Measurements from ENCODE around the gene SELP. TPM values are rescaled to one million over a fixed set of nuclear protein-coding genes. Genes with fewer than 3 reads are reported as not detected.

SELP gene
- total RNA-seq, 2 experiments from 2014 or later: 0.45 to 0.48 TPM

- H3K4me1 Mint-ChIP-seq: peaks cover 19% of the 10 kb centered on the region
- no peak for DNase-seq
- H3K27me3 Mint-ChIP-seq: no peaks in the 10 kb centered on the region
- H3K9me3 Mint-ChIP-seq: peaks cover 16% of the 10 kb centered on the region
- no peak overlapping the region for H3K27ac Mint-ChIP-seq
- CTCF ChIA-PET: no interaction called here
- POLR2A ChIA-PET: no interaction called here
- H3K4me3 Mint-ChIP-seq: no peak overlapping the region
- peaks cover 25% of the 10 kb centered on the region for H3K36me3 Mint-ChIP-seq (ENCODE audit: low read depth)
Measured at GRCh38 chr1:169563650-169564049, 66.3 kb downstream of the SELP start.

DNA sequence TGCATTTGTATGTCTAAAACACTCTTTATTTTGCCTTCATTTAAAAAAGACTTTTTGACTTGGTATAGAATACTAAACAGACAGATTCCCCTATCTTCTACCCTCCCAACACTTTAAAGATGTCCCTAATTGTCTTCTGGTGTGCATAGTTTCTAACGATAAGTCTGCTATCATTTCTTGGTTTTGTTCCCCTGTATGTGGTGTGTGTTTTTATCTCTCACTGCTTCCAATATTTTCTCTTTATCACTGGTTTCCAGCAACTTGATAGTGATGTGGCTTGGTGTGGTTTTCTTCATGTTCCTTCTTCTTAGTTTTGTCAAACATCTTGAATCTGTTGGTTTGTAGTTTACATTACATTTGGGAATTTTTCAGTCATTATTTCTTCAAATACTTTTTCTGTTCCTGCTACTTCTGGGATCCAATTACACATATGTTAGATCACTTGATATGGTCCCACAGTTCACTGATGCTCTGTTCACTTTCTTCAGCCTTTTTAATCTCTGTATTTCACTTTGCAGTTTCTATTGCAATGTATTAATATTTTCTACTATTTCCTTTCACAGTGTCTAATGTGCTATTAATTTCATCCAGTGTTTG is 66.8 kb downstream of the SELP start:
- Mint-ChIP-seq H3K27ac (no peak overlapping the region), H3K27me3 (no peaks in the 10 kb centered on the region), H3K4me1 (peaks cover 20% of the 10 kb centered on the region), H3K9me3 (peaks cover 16% of the 10 kb centered on the region), H3K4me3 (no peak overlapping the region), H3K36me3 (ENCODE audit: low read depth) (peaks cover 26% of the 10 kb centered on the region)
- CTCF ChIA-PET: no interaction called here
- DNase-seq: no peak
- POLR2A ChIA-PET: no interaction called here

DNA sequence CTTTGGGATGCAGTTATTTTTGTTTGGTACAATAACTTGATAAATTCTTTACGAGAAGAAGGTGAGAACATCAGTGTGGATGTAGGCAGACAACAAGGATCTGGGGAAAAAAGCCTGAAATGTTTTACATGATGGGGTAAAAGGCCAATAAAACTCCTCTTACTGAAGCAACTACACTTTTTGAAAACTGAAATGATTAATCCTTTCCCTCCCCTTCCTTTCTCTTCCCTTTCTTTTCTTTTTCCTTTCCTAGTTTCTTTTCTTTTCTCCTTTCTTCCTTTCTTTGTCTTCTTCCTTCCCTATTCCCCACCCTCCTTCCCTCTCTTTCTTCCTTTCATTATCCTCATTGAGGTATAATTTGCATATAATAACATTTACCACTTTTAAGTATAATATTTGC is 68.2 kb downstream of the SELP start:
- CTCF ChIA-PET: interaction anchor here (0.7 kb wide), 1 partner anchor 178 kb away, joined by 4 read pairs; no protein-coding TSS in a partner anchor
- POLR2A ChIA-PET: no interaction called here
- H3K36me3 Mint-ChIP-seq (ENCODE audit: low read depth): peaks cover 26% of the 10 kb centered on the region

GRCh38 chr1:169557131-169557530 is 72.8 kb downstream of the SELP start:
- POLR2A ChIA-PET: no interaction called here
- H3K4me1 Mint-ChIP-seq: peaks cover 2% of the 10 kb centered on the region
- CTCF ChIA-PET: interaction anchor here (1.0 to 1.5 kb wide), 2 partner anchors 11 to 151 kb away, joined by 3 to 5 read pairs; no protein-coding TSS in a partner anchor
- no peak overlapping the region for H3K4me3 Mint-ChIP-seq
- DNase-seq: no peak
- no peaks in the 10 kb centered on the region for H3K27me3 Mint-ChIP-seq
- no peak overlapping the region for H3K27ac Mint-ChIP-seq
- no peaks in the 10 kb centered on the region for H3K9me3 Mint-ChIP-seq
- peaks cover 25% of the 10 kb centered on the region for H3K36me3 Mint-ChIP-seq (ENCODE audit: low read depth)

More for the DNA sequence above, 68.2 kb downstream of the SELP start:
- DNase-seq: no peak
- peaks cover 16% of the 10 kb centered on the region for H3K9me3 Mint-ChIP-seq
- H3K27me3 Mint-ChIP-seq: no peaks in the 10 kb centered on the region
- H3K4me3 Mint-ChIP-seq: no peak overlapping the region
- peaks cover 20% of the 10 kb centered on the region for H3K4me1 Mint-ChIP-seq
- no peak overlapping the region for H3K27ac Mint-ChIP-seq

- ChIA-PET CTCF (interaction anchor here (0.6 to 1.4 kb wide), 3 partner anchors 9 to 162 kb away, joined by 4 to 5 read pairs (median 4); no protein-coding TSS in a partner anchor), POLR2A (no interaction called here)
- Mint-ChIP-seq H3K4me1 (peaks cover 11% of the 10 kb centered on the region), H3K36me3 (ENCODE audit: low read depth) (peaks cover 9% of the 10 kb centered on the region), H3K27ac (no peak overlapping the region), H3K9me3 (no peaks in the 10 kb centered on the region), H3K27me3 (no peaks in the 10 kb centered on the region), H3K4me3 (no peak overlapping the region)
- DNase-seq: peak; percentile 25
Measured at GRCh38 chr1:169550294-169550693, 79.6 kb downstream of the SELP start.

- Mint-ChIP-seq H3K4me3 (no peak overlapping the region), H3K9me3 (no peaks in the 10 kb centered on the region), H3K4me1 (peaks cover 11% of the 10 kb centered on the region), H3K36me3 (ENCODE audit: low read depth) (peaks cover 5% of the 10 kb centered on the region), H3K27ac (no peak overlapping the region), H3K27me3 (no peaks in the 10 kb centered on the region)
- ChIA-PET CTCF (interaction anchor here (0.7 kb wide), 1 partner anchor 43 kb away, joined by 3 read pairs; no protein-coding TSS in a partner anchor), POLR2A (no interaction called here)
- no peak for DNase-seq
Measured at GRCh38 chr1:169548282-169548681, 81.6 kb downstream of the SELP start.

DNA sequence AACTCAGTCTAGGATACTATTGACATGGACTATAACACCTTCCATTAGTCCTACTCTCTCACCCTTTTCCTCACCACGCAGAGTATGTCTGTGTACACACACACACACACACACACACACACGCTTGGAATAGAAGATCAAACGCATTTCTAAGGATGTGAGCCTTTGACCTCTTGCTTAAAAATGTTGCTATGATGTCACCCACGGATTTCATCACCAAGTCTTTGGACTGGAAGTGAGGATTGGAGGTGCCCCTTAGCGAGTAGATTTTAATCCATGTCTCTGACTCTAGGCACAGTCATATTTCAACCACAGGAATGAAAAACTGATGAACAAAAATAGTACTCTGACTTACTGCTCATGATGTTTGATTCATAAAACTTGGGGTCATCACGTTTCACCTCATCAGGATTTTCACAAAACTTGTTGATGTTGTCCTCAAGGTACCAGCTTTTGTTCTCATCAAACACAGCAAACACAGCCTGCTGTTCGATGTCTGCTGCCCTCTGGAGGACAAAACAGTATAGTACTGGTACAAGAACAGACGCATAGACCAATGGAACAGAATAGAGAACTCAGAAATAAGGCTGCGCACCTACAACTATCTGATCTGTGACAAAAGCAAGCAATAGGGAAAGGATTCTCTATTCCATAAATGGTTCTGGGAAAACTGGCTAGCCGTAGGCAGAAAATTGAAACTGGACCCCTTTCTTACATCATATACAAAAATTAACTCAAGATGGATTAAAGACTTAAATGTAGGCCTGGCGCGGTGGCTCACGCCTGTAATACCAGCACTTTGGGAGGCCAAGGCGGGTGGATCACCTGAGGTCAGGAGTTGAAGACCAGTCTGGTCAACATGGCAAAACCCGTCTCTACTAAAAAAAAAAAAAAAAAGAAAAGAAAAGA is 83.6 kb downstream of the SELP start:
- peaks cover 11% of the 10 kb centered on the region for H3K4me1 Mint-ChIP-seq
- no peak overlapping the region for H3K4me3 Mint-ChIP-seq
- ChIA-PET POLR2A (interaction anchor here (0.6 kb wide), 1 partner anchor 166 kb away, joined by 5 read pairs; no protein-coding TSS in a partner anchor), CTCF (interaction anchor here (0.5 to 2.0 kb wide), 7 partner anchors 15 to 942 kb away, joined by 3 to 8 read pairs (median 3); no protein-coding TSS in a partner anchor)
- H3K27me3 Mint-ChIP-seq: no peaks in the 10 kb centered on the region
- peaks cover 8% of the 10 kb centered on the region for H3K36me3 Mint-ChIP-seq (ENCODE audit: low read depth)
- H3K27ac Mint-ChIP-seq: no peak overlapping the region
- no peaks in the 10 kb centered on the region for H3K9me3 Mint-ChIP-seq
- DNase-seq: peak; percentile 83

DNA sequence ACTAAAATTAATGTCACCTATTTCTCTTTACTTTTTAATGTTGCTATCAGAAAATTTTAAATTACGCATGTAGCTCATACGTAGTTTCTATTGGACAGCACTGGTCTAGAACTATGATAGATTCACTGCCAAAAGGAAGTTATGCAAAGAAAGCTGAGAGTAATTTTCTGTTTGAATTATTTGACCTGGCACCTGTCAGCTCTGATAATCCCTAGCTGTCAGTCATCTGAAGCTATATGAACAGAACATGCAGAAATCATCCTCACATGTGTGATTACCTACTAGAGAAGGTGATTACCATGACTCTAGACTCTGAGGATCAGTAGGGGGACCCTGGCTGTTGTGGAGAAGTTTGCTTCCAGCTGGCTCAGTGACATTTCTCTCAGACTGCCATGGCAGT is 84.5 kb downstream of the SELP start:
- no peak overlapping the region for H3K27ac Mint-ChIP-seq
- peaks cover 8% of the 10 kb centered on the region for H3K36me3 Mint-ChIP-seq (ENCODE audit: low read depth)
- peaks cover 8% of the 10 kb centered on the region for H3K4me1 Mint-ChIP-seq
- CTCF ChIA-PET: interaction anchor here (1.0 to 2.0 kb wide), 3 partner anchors 35 to 942 kb away, joined by 3 to 8 read pairs (median 5); no protein-coding TSS in a partner anchor
- POLR2A ChIA-PET: no interaction called here
- no peak overlapping the region for H3K4me3 Mint-ChIP-seq
- H3K27me3 Mint-ChIP-seq: no peaks in the 10 kb centered on the region
- no peaks in the 10 kb centered on the region for H3K9me3 Mint-ChIP-seq
- DNase-seq: no peak

DNA sequence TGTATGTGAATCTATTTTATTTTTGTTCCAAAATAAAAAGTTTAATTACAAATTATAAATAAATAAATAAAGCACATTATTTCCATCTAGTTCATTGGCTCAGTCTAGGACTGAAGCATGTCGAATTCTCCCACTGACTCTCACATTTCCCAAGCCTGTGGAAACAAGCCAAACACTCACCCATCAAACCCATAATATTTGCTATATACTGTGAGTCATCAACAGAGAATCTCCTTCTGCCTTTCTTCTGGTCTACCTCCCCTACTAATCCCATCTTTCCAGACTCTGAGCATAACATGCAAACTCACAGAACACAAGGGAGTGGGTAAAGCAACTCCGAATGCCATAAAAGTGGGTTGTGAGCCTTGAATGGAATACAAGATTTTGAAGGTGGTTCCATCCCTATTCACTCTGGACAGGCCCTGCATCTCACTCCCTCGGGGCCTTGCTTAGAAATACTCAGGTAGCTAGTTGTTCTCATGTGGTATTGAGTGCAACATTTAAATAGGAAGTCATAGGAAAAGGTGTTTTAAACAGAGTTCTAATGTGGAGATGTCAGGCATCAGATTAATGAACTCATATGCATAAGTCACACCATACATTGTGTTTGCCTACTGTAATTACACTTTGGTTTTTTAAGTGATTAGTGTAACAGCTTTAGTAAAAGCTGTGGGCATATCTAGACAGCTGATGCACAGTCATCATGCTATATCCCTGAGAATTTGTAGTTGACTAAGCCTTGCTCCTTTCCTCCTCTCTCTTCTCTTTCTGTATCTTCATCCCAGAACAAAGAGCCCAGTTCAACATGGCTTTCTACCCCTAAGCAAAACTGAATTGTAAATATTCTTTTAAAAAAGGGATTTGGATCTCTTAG is 90.7 kb downstream of the SELP start:
- Mint-ChIP-seq H3K4me1 (no peaks in the 10 kb centered on the region), H3K4me3 (no peak overlapping the region), H3K27ac (no peak overlapping the region), H3K27me3 (no peaks in the 10 kb centered on the region), H3K9me3 (no peaks in the 10 kb centered on the region), H3K36me3 (ENCODE audit: low read depth) (peaks cover 15% of the 10 kb centered on the region)
- POLR2A ChIA-PET: no interaction called here
- CTCF ChIA-PET: no interaction called here
- DNase-seq: no peak

Other genes with a start within 250 kb of the SELP start
- gene CCDC181, start 202.7 kb downstream of the SELP start, total RNA-seq: not detected
- 1 to 10 TPM; 4.0 to 5.1 TPM for gene SLC19A2, start 144.2 kb downstream of the SELP start, total RNA-seq
- 10 to 100 TPM; 12.2 to 15.7 TPM for gene F5, start 43.6 kb downstream of the SELP start, total RNA-seq
- 100 to 1,000 TPM; 568 to 595 TPM for gene SELL, start 81.5 kb upstream of the SELP start, total RNA-seq
- not detected for gene SELE, start 104.0 kb upstream of the SELP start, total RNA-seq
- 10 to 100 TPM; 13.4 to 18.4 TPM for gene METTL18, start 164.8 kb upstream of the SELP start, total RNA-seq

Measured in activated CD4-positive, alpha-beta T cell treated with anti-CD3 and anti-CD28 coated beads, Interleukin-2, amount 10 ng/mL, durations not matched to agents 7 days and 5 days (primary cell).